Sigmoid colon (tissue), 7 donors: Measurements from ENCODE around the gene PPP1R16B. TPM values are rescaled to one million over a fixed set of nuclear protein-coding genes. Genes with fewer than 3 reads are reported as not detected.
A peak's percentile ranks its signal among the peaks of the same experiment; 100 is the strongest.

Source experiments
- DNase-seq: peaks from one replicate; pipeline ENCODE4 v3.0.0-alpha.2; 2019
- H3K27ac ChIP-seq, 4 donors: fragments of 200-600 bp; sonication (generic); one replicate each; pipeline ENCODE4 v1.5.1; 2016 to 2019; ENCODE audit warnings: mild to moderate bottlenecking in 1 of 4
- H3K27me3 ChIP-seq, 3 donors: fragments of 200-600 bp; sonication (generic); one replicate each; pipeline ENCODE4 v1.5.1; 2019; ENCODE audit warnings: mild to moderate bottlenecking in 1 of 3
- H3K36me3 ChIP-seq, 4 donors: fragments of 200-600 bp; sonication (generic); one replicate each; pipeline ENCODE4 v1.5.1; 2016 to 2019
- H3K4me1 ChIP-seq, 4 donors: fragments of 200-600 bp; sonication (generic); one replicate each; pipeline ENCODE4 v1.5.1; 2017 to 2019
- H3K4me3 ChIP-seq, 4 donors: fragments of 200-600 bp; sonication (generic); one replicate each; pipeline ENCODE4 v1.5.1; 2017 to 2019; ENCODE audit warnings: mild to moderate bottlenecking in 2 of 4, moderate library complexity in 1 of 4
- H3K9me3 ChIP-seq, 4 donors: fragments of 200-600 bp in 3 of 4; sonication (generic) in 3 of 4; one replicate each; pipeline versions ENCODE4 v1.5.1 to v1.6.1; 2013 to 2019
- EP300 ChIP-seq, 4 donors: sonication (generic); formaldehyde crosslinking; IDR thresholded peaks; one replicate each; pipeline ENCODE4 v1.6.1; 2017; ENCODE audit warnings: antibody characterized with exemption in 4 of 4
- POLR2A ChIP-seq, 2 donors: fragments of 450-650 bp; IDR thresholded peaks; one replicate each; pipeline ENCODE4 v1.6.1; 2016; ENCODE audit warnings: antibody characterized with exemption in 2 of 2, mild to moderate bottlenecking in 2 of 2, moderate library complexity in 2 of 2
- POLR2AphosphoS5 ChIP-seq, 4 donors: sonication (generic); formaldehyde crosslinking; IDR thresholded peaks; one replicate each; pipeline ENCODE4 v1.6.1; 2017; ENCODE audit warnings: antibody characterized with exemption in 4 of 4
- WGBS, 2 donors: extraction: QIAGEN DNeasy Blood & Tissue Kit; methylation state at CpG; one replicate each; pipeline ENCODE4 v1.1.7; 2013; 5-methylcytosine and 5-hydroxymethylcytosine counted together
- intact Hi-C: fragments of 100-400 bp; cut with DNase I; formaldehyde crosslinking; loops from one replicate; pipeline ENCODE4 v1.15.1; 2023
- polyA plus RNA-seq, 3 donors: library from polyadenylated mRNA; stranded (reverse); fragments of 200-250 nt; gene quantifications; one replicate each; pipeline ENCODE4 v1.2.3, GENCODE V29; 2013
- total RNA-seq, 4 donors: library from RNA; depleted of rRNA; stranded (reverse); fragments of >200 nt; gene quantifications; one replicate each; pipeline ENCODE4 v1.1.0, GENCODE V29; 2016
- TF ChIP-seq, protein P1 (sequence below), 4 experiments: fragments of 450-650 bp in 3 of 4; fragments of 200-600 bp in 1 of 4; IDR thresholded peaks; one replicate each; pipeline ENCODE4 v1.5.1; 2016 to 2019; ENCODE audit warnings: antibody characterized with exemption in 4 of 4, mild to moderate bottlenecking in 3 of 4, moderate library complexity in 2 of 4
- donor health status: healthy with polysubstance abuse.
- donor health status: Bipolar disorder and iron deficiency.
- donor health status: healthy.

Gene PPP1R16B
- total RNA-seq (1 to 10 TPM; 2.3 to 4.2 (median 3.8) TPM), polyA plus RNA-seq (10 to 100 TPM in 1 of 3 donors, 1 to 10 TPM in 1, under 1 TPM in 1; 0.92 to 21.7 (median 1.2) TPM)

- Histone ChIP-seq H3K36me3 (no peaks in the 10 kb centered on the region), H3K27me3 (peaks cover 19 to 53% (median 43%) of the 10 kb centered on the region in 3 donors), H3K4me1 (peaks cover 0 to 26% (median 20%) of the 10 kb centered on the region in 4 donors), H3K4me3 (peak within 1 kb of the TSS; percentile 22 to 61 (median 47)), H3K27ac (peak within 1 kb of the TSS; percentile 28 to 56 (median 42)), H3K9me3 (no peaks in the 10 kb centered on the region)
- intact Hi-C loops = no loop called here
- 1 to 8% methylated on average over 40 of the region's 40 CpGs for WGBS, 2 donors
- TF ChIP-seq, protein P1, sequence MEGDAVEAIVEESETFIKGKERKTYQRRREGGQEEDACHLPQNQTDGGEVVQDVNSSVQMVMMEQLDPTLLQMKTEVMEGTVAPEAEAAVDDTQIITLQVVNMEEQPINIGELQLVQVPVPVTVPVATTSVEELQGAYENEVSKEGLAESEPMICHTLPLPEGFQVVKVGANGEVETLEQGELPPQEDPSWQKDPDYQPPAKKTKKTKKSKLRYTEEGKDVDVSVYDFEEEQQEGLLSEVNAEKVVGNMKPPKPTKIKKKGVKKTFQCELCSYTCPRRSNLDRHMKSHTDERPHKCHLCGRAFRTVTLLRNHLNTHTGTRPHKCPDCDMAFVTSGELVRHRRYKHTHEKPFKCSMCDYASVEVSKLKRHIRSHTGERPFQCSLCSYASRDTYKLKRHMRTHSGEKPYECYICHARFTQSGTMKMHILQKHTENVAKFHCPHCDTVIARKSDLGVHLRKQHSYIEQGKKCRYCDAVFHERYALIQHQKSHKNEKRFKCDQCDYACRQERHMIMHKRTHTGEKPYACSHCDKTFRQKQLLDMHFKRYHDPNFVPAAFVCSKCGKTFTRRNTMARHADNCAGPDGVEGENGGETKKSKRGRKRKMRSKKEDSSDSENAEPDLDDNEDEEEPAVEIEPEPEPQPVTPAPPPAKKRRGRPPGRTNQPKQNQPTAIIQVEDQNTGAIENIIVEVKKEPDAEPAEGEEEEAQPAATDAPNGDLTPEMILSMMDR (IDR thresholded peaks at IDR 0.05) = no peak
- peak in 2 of 4 donors; percentile 12 to 17 for TF ChIP-seq POLR2AphosphoS5 (IDR thresholded peaks at IDR 0.05)
- DNase-seq = no peak
Observed at GRCh38 chr20:38805502-38805957, at the start of gene PPP1R16B. Gene PPP1R16B, plus strand, starts transcription at chr20:38805697. Its CDS starts 30,229 bp downstream, at chr20:38835926.

- Histone ChIP-seq H3K9me3 (no peaks in the 10 kb centered on the region), H3K27ac (no peak overlapping the region), H3K36me3 (peaks cover 28 to 99% (median 44%) of the 10 kb centered on the region in 4 donors), H3K4me3 (no peak overlapping the region), H3K4me1 (no peaks in the 10 kb centered on the region), H3K27me3 (no peaks in the 10 kb centered on the region)
- DNase-seq = no peak
- WGBS, 2 donors = 93 to 97% methylated on average over 7 of the region's 7 CpGs
- intact Hi-C loops = loop anchor here (10.0 kb wide), 1 partner anchor 288 kb away; no protein-coding TSS in a partner anchor
- TF ChIP-seq POLR2AphosphoS5 (IDR thresholded peaks at IDR 0.05) = no peak
- TF ChIP-seq, protein P1 (IDR thresholded peaks at IDR 0.05) = no peak
- no peak for TF ChIP-seq EP300 (IDR thresholded peaks at IDR 0.05)
- TF ChIP-seq POLR2A (IDR thresholded peaks at IDR 0.05) = no peak
Observed at GRCh38 chr20:38757145-38757775, 48.2 kb upstream of the PPP1R16B start.

- no peaks in the 10 kb centered on the region for H3K4me1 ChIP-seq
- intact Hi-C loops = loop anchor here (10.0 kb wide), 1 partner anchor 286 kb away; no protein-coding TSS in a partner anchor
- DNase-seq = no peak
- no peaks in the 10 kb centered on the region for H3K27me3 ChIP-seq
- TF ChIP-seq, protein P1 (IDR thresholded peaks at IDR 0.05) = no peak
- TF ChIP-seq POLR2AphosphoS5 (IDR thresholded peaks at IDR 0.05) (no peak), POLR2A (IDR thresholded peaks at IDR 0.05) (no peak), EP300 (IDR thresholded peaks at IDR 0.05) (no peak)
- no peak overlapping the region for H3K27ac ChIP-seq
- no peak overlapping the region for H3K4me3 ChIP-seq
- no peaks in the 10 kb centered on the region for H3K9me3 ChIP-seq
- WGBS, 2 donors = 96 to 97% methylated on average over 7 of the region's 7 CpGs
- H3K36me3 ChIP-seq = peaks cover 28 to 100% (median 50%) of the 10 kb centered on the region in 4 donors
Observed at GRCh38 chr20:38759106-38759505, 46.4 kb upstream of the PPP1R16B start.

GRCh38 chr20:38760978-38761377 lies 44.5 kb upstream of the PPP1R16B start:
- H3K4me3 ChIP-seq = no peak overlapping the region
- intact Hi-C loops = no loop called here
- TF ChIP-seq POLR2AphosphoS5 (IDR thresholded peaks at IDR 0.05) (no peak), POLR2A (IDR thresholded peaks at IDR 0.05) (no peak), EP300 (IDR thresholded peaks at IDR 0.05) (no peak)
- TF ChIP-seq, protein P1 (IDR thresholded peaks at IDR 0.05) = no peak

More at GRCh38 chr20:38760978-38761377, 44.5 kb upstream of the PPP1R16B start:
- no peaks in the 10 kb centered on the region for H3K9me3 ChIP-seq
- H3K36me3 ChIP-seq = peaks cover 16 to 100% (median 40%) of the 10 kb centered on the region in 4 donors
- no peaks in the 10 kb centered on the region for H3K4me1 ChIP-seq
- H3K27ac ChIP-seq = no peak overlapping the region
- DNase-seq = no peak
- 91 to 97% methylated on average over 4 of the region's 4 CpGs for WGBS, 2 donors
- no peaks in the 10 kb centered on the region for H3K27me3 ChIP-seq
